Neural cell (in vitro differentiated cells): Measurements from ENCODE around the gene IL1RAPL2. TPM values are rescaled to one million over a fixed set of nuclear protein-coding genes. Genes with fewer than 3 reads are reported as not detected.

Experiments used
- H2AFZ ChIP-seq: fragments of 200-600, 300-800 bp; sonication (generic), shearing (Covaris generic); 2 replicates; pipeline ENCODE4 v1.6.0; 2014; ENCODE audit warnings: low read depth, mild to moderate bottlenecking, antibody characterized with exemption, low read length, moderate library complexity
- H3F3A ChIP-seq: fragments of 200-600 bp; shearing (Covaris generic); 2 replicates; pipeline ENCODE4 v1.6.1; 2016; ENCODE audit warnings: mild to moderate bottlenecking, moderate library complexity, mixed read lengths, antibody characterized with exemption, low read length; ENCODE audit not compliant: insufficient read depth, poor library complexity, severe bottlenecking
- H3K27ac ChIP-seq: fragments of 200-600, 300-800 bp; sonication (generic), shearing (Covaris generic); 2 replicates; pipeline ENCODE4 v1.5.1; 2014; ENCODE audit warnings: mild to moderate bottlenecking, low read length, moderate library complexity
- H3K27me3 ChIP-seq: fragments of 300-800, 200-600 bp; sonication (generic), shearing (Covaris generic); 2 replicates; pipeline ENCODE4 v1.6.0; 2014; ENCODE audit warnings: mild to moderate bottlenecking, low read depth, low read length, moderate library complexity; ENCODE audit not compliant: insufficient read depth
- H3K36me3 ChIP-seq: fragments of 300-800, 200-600 bp; sonication (generic), shearing (Covaris generic); 2 replicates; pipeline ENCODE4 v1.5.1; 2014; ENCODE audit warnings: mild to moderate bottlenecking, antibody characterized with exemption, low read length, moderate library complexity; ENCODE audit not compliant: insufficient read depth
- H3K4me2 ChIP-seq: fragments of 300-800, 200-600 bp; sonication (generic), shearing (Covaris generic); 2 replicates; pipeline ENCODE4 v1.6.0; 2014; ENCODE audit warnings: mild to moderate bottlenecking, low read length
- H3K4me3 ChIP-seq: fragments of 300-800, 200-600 bp; sonication (generic), shearing (Covaris generic); 2 replicates; pipeline ENCODE4 v1.5.1; 2014; ENCODE audit warnings: mild to moderate bottlenecking, low read length, moderate library complexity
- H3K79me2 ChIP-seq: fragments of 200-600 bp; shearing (Covaris generic); replicated peaks from 2 replicates; pipeline ENCODE4 v1.6.0; 2014; ENCODE audit warnings: mild to moderate bottlenecking, low read length, moderate library complexity; ENCODE audit not compliant: insufficient read depth
- H3K9ac ChIP-seq: fragments of 300-800, 200-600 bp; sonication (generic), shearing (Covaris generic); 2 replicates; pipeline ENCODE4 v1.6.1; 2016; ENCODE audit warnings: mild to moderate bottlenecking, low read length, mixed read lengths
- H3K9me2 ChIP-seq: fragments of 200-600 bp; shearing (Covaris generic); 2 replicates; pipeline ENCODE4 v1.6.1; 2016; ENCODE audit warnings: mild to moderate bottlenecking, low read length, mixed read lengths; ENCODE audit not compliant: insufficient read depth
- H3K9me3 ChIP-seq: fragments of 200-600, 300-800 bp; sonication (generic), shearing (Covaris generic); 2 replicates; pipeline ENCODE4 v1.6.1; 2016; ENCODE audit warnings: mild to moderate bottlenecking, mixed run types, low read length, moderate library complexity, mixed read lengths
- H4K20me1 ChIP-seq: fragments of 200-600 bp; shearing (Covaris generic); 2 replicates; pipeline ENCODE4 v1.6.1; 2016; ENCODE audit warnings: mild to moderate bottlenecking, mixed run types; ENCODE audit not compliant: insufficient read depth
- CTCF ChIP-seq: fragments of 450-650 bp; IDR thresholded peaks from 2 replicates; pipeline ENCODE4 v1.5.1; 2014; ENCODE audit warnings: antibody characterized with exemption, mild to moderate bottlenecking, moderate library complexity; ENCODE audit not compliant: poor library complexity, severe bottlenecking
- EP300 ChIP-seq: fragments of 450-650 bp; conservative IDR thresholded peaks from 2 replicates; pipeline ENCODE4 v1.6.1; 2014; ENCODE audit warnings: antibody characterized with exemption, mild to moderate bottlenecking, moderate library complexity; ENCODE audit not compliant: poor library complexity, severe bottlenecking
- EZH2 ChIP-seq: fragments of 200-600, 300-800 bp; shearing (Covaris generic), sonication (generic); IDR thresholded peaks from 2 replicates; pipeline ENCODE4 v1.6.1; 2014; ENCODE audit warnings: antibody characterized with exemption, low read length, borderline replicate concordance, mild to moderate bottlenecking; ENCODE audit not compliant: insufficient read depth, poor library complexity, severe bottlenecking
- MXI1 ChIP-seq: fragments of 450-650 bp; conservative IDR thresholded peaks from 2 replicates; pipeline ENCODE4 v1.6.1; 2014; ENCODE audit warnings: antibody characterized with exemption, mild to moderate bottlenecking; ENCODE audit not compliant: poor library complexity, severe bottlenecking
- POLR2AphosphoS5 ChIP-seq: IDR thresholded peaks from 2 replicates; pipeline ENCODE4 v1.6.1; 2012
- RAD21 ChIP-seq: fragments of 450-650 bp; conservative IDR thresholded peaks from 2 replicates; pipeline ENCODE4 v1.6.1; 2014; ENCODE audit warnings: antibody characterized with exemption, mild to moderate bottlenecking, moderate library complexity
- REST ChIP-seq: IDR thresholded peaks from 2 replicates; pipeline ENCODE4 v1.6.1; 2012; ENCODE audit warnings: borderline replicate concordance
- SMC3 ChIP-seq: fragments of 450-650 bp; conservative IDR thresholded peaks from 2 replicates; pipeline ENCODE4 v1.6.1; 2014; ENCODE audit warnings: antibody characterized with exemption, mild to moderate bottlenecking, moderate library complexity; ENCODE audit not compliant: poor library complexity
- TAF1 ChIP-seq: IDR thresholded peaks from 2 replicates; pipeline ENCODE4 v1.6.1; 2012; ENCODE audit warnings: low read depth
- polyA plus RNA-seq: library from polyadenylated mRNA; depleted of rRNA; stranded (reverse); fragments of >200 nt; gene quantifications from 2 replicates; pipeline ENCODE4 v1.2.3, GENCODE V29; 2014

IL1RAPL2 gene
- polyA plus RNA-seq, 1 donor from 2014 or later, result not detected

DNA sequence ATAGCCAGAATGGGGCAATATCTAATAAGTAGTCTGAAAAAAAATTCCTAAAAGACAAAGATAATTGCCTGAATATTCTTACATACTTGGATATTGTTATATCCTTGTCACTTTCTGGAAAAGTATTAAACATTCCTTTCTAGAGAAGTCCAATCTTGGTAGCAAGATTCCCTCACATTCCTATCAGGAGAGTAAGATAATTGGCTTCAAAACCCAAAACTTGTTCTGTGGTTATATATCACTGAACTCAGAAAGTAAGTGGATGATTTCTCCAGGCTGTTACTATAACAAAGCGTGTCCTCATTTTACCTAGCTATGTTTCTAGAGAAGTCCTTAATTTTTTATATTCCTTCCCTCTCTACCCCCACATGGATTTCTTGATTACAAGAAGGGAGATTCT, 700.5 kb downstream of the IL1RAPL2 start:
- H3K27ac ChIP-seq, result no peak overlapping the region
- H2AFZ ChIP-seq, result no peak overlapping the region
- no peaks in the 10 kb centered on the region for H3K36me3 ChIP-seq
- no peak overlapping the region for H3K4me2 ChIP-seq
- no peak overlapping the region for H3K9ac ChIP-seq
- H4K20me1 ChIP-seq, result no peaks in the 10 kb centered on the region
- TF ChIP-seq POLR2AphosphoS5 (no peak), TAF1 (no peak), MXI1 (no peak), CTCF (no peak), EZH2 (no peak)
- H3K9me3 ChIP-seq, result no peaks in the 10 kb centered on the region
- no peaks in the 10 kb centered on the region for H3F3A ChIP-seq
- no peak overlapping the region for H3K4me3 ChIP-seq
- H3K79me2 ChIP-seq, result no peaks in the 10 kb centered on the region
- no peaks in the 10 kb centered on the region for H3K9me2 ChIP-seq
- no peaks in the 10 kb centered on the region for H3K27me3 ChIP-seq

DNA sequence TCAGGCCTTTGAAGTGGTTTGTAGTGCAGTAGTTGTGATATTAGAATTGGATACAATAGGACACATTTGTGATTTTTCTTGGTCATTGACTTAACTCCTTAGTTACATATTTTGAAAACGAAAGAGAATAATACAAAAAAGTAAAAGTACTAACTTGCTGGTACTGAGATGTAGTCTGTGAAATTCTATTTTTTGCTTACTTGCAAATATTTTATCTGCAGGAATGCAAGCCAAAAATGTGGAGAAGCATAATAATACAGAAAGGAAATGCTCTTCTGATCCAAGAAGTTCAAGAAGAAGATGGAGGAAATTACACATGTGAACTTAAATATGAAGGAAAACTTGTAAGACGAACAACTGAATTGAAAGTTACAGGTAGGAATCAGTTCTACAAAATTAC, 701.2 kb downstream of the IL1RAPL2 start:
- H3K79me2 ChIP-seq, result no peaks in the 10 kb centered on the region
- no peaks in the 10 kb centered on the region for H3K36me3 ChIP-seq
- no peak for TF ChIP-seq SMC3
- no peak for TF ChIP-seq REST
- no peak for TF ChIP-seq POLR2AphosphoS5
- no peak overlapping the region for H3K27ac ChIP-seq
- H2AFZ ChIP-seq, result no peak overlapping the region
- H3K9ac ChIP-seq, result no peak overlapping the region
- no peak overlapping the region for H3K4me3 ChIP-seq
- H3K9me2 ChIP-seq, result no peaks in the 10 kb centered on the region
- no peaks in the 10 kb centered on the region for H3F3A ChIP-seq
- H3K9me3 ChIP-seq, result no peaks in the 10 kb centered on the region
- H3K4me2 ChIP-seq, result no peak overlapping the region
- no peaks in the 10 kb centered on the region for H4K20me1 ChIP-seq
- H3K27me3 ChIP-seq, result no peaks in the 10 kb centered on the region

GRCh38 chrX:105269386-105269785, 703.4 kb downstream of the IL1RAPL2 start:
- Histone ChIP-seq H3K79me2 (no peaks in the 10 kb centered on the region), H3K27me3 (no peaks in the 10 kb centered on the region), H4K20me1 (no peaks in the 10 kb centered on the region), H3K4me2 (no peak overlapping the region), H2AFZ (no peak overlapping the region), H3F3A (no peaks in the 10 kb centered on the region), H3K27ac (no peak overlapping the region), H3K9ac (no peak overlapping the region), H3K9me3 (no peaks in the 10 kb centered on the region), H3K36me3 (no peaks in the 10 kb centered on the region), H3K4me3 (no peak overlapping the region), H3K9me2 (no peaks in the 10 kb centered on the region)
- no peak for TF ChIP-seq MXI1
- TF ChIP-seq EZH2, result no peak
- no peak for TF ChIP-seq CTCF
- TF ChIP-seq RAD21, result no peak
- TF ChIP-seq TAF1, result no peak
- TF ChIP-seq SMC3, result no peak
- no peak for TF ChIP-seq EP300
- TF ChIP-seq POLR2AphosphoS5, result no peak
- no peak for TF ChIP-seq REST
